NOMO-1 treated with DMSO at 0.1 percent for 48 hours (cell line): ENCODE measurements around the gene TEF.

Experiments
- DNase-seq: peaks from one replicate; lab custom pipeline; 2025; ENCODE audit not compliant: unreplicated experiment; lab: John Stamatoyannopoulos, UW

TEF gene

DNA sequence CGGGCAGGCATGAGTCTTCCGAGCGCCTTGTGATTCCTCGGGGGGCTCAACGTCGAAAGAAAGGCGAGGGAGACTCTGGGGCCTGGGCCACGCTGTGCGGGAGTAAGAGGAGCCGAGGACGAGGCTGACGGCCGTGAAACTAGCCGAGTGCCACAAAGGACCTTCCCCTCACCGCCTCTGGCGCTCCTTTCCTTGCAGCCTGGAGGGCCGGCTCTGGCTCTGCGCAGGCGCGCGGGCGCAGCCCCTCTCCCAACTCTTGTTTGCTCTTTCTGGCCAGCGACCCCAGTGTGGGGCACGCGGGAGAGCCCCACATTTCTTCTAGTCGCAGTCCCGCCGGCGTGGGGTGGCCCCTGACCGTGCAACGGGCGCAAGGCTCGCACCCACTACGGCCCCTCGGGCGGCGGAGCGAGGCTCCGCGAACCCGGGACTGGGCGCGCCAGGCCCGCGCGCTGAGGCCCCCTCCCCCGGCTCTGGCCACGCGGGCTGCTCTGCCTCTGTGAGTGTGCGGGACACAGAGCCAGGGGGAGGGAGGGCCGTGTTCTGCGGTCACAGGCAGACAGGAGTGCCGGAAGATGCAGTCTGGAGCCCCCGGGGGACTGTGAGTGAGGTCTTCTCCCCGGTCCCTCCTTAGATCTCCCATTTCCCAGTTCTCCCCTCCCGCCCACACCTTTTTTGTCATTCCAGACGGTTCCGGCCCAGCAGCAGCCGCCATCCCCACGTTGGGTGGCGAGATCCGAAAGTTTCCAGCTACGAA lies 65.9 kb downstream of the TEF start:
- DNase-seq = peak; percentile 50

DNA sequence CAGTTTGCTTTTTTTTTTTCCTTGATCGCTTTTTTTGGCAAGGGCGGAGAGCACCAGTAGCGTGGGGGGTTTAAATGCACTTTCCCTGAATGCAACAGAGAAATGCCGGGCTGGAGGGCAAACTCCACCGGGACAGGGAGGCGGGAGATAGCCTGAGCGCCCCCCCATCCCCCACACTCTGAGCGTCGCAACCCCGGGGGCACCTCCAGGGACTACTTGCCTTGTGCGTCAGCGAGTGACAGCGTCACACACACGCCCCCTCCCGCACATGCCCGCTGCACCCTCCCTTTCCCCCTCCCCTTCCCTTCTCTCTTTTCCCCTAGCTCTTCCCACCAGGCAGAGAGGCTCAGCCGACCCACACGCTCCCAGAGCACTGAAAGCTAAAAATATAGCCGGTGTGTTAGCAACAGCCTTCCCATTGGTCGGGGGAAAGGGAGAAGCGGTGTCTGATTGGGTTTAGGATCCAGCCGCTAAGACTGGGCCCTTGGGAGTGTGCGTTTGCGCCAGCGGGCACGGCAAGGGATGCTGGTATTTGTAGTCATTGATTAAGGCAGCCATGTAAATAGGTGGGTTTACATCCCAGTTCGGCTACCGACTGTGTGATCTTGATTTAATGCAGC lies 66.6 kb downstream of the TEF start:
- DNase-seq = peak; percentile 99
